H1 (cell line): ENCODE measurements around the gene CFP. TPM values are rescaled to one million over a fixed set of nuclear protein-coding genes. Genes with fewer than 3 reads are reported as not detected.

Experiments used
- EZH2 ChIP-seq: fragments of 200-600 bp; sonication (generic); IDR thresholded peaks from 2 replicates; pipeline ENCODE4 v1.7.1; 2012; ENCODE audit warnings: low read depth, mild to moderate bottlenecking, moderate library complexity, low read length, inconsistent platforms; ENCODE audit not compliant: severe bottlenecking
- polyA plus RNA-seq, 7 experiments: library from polyadenylated mRNA; depleted of rRNA in 3 of 7; stranded (reverse) in 5 of 7; unstranded in 2 of 7; fragments of >200 nt in 5 of 7; fragments of 200-250 nt in 2 of 7; gene quantifications; 1 replicate in 5 of 7; 2 replicates in 1 of 7; 4 replicates in 1 of 7; pipeline versions ENCODE4 v1.2.1 to v1.2.3, GENCODE V29; 2011 to 2013; ENCODE audit warnings: missing spikeins in 2 of 7, mixed read lengths in 2 of 7
- total RNA-seq: library from RNA; stranded (reverse); fragmentation: NEBNext Ultra II Directional; extraction: Animal tissue kit (Norgen Biotek cat#: 25700); gene quantifications from 2 replicates; pipeline ENCODE4 v1.2.1, GENCODE V29; 2021
- TF ChIP-seq, protein P1 (sequence below): fragments of 300-600 bp; sonication (generic); IDR thresholded peaks from 2 replicates; pipeline ENCODE4 v1.7.1; 2012; ENCODE audit warnings: low read length, moderate library complexity, mild to moderate bottlenecking, inconsistent platforms; ENCODE audit not compliant: insufficient replicate concordance

Gene CFP
- total and polyA plus RNA-seq, 2 of the 8 experiments (the other 6 are each of a cell fraction or from before 2014, with no cell fraction given), result 0.76 to 2.2 TPM

DNA sequence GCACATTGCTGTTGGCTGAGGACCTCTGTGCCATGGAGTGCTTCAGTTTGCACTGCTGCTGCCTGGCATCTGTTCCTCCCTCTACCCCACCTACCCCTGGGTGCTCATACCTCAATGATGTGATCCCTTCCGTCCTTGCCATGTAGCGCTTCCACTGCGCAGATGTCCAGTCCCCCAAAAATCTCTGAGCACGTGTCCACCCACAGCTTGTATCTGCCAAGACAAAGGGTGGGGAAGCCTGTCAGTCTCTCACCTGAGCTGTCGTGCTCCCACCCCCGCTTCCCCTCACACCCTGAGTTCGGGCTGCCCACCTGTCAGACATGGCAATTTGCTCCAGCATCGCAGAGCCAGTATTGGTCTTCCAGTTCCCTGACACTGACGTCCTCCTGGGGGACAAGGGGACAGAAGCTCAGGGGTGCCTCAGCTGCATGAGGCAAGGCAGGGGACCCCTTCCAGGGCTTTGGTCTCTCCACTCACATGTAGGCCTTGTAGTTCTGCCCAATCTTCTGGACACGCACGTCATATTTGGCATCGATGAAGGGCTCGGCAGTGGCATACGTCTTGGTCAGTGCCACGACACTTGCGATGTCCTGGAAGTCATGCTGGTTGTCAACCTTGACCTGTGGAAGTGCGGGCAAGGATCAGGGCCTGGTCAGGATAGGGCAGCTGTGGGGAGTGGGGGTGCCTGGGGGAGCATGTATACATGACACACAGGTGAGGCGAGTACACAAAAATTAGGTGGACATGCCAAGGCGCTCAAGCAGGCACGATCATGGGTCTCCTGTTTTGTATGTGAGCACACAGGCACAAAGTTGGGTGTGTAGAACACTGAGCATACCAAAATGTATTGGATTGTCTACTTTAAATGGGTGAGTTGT is 53.5 kb downstream of the CFP start (continued):
- TF ChIP-seq, protein P1, sequence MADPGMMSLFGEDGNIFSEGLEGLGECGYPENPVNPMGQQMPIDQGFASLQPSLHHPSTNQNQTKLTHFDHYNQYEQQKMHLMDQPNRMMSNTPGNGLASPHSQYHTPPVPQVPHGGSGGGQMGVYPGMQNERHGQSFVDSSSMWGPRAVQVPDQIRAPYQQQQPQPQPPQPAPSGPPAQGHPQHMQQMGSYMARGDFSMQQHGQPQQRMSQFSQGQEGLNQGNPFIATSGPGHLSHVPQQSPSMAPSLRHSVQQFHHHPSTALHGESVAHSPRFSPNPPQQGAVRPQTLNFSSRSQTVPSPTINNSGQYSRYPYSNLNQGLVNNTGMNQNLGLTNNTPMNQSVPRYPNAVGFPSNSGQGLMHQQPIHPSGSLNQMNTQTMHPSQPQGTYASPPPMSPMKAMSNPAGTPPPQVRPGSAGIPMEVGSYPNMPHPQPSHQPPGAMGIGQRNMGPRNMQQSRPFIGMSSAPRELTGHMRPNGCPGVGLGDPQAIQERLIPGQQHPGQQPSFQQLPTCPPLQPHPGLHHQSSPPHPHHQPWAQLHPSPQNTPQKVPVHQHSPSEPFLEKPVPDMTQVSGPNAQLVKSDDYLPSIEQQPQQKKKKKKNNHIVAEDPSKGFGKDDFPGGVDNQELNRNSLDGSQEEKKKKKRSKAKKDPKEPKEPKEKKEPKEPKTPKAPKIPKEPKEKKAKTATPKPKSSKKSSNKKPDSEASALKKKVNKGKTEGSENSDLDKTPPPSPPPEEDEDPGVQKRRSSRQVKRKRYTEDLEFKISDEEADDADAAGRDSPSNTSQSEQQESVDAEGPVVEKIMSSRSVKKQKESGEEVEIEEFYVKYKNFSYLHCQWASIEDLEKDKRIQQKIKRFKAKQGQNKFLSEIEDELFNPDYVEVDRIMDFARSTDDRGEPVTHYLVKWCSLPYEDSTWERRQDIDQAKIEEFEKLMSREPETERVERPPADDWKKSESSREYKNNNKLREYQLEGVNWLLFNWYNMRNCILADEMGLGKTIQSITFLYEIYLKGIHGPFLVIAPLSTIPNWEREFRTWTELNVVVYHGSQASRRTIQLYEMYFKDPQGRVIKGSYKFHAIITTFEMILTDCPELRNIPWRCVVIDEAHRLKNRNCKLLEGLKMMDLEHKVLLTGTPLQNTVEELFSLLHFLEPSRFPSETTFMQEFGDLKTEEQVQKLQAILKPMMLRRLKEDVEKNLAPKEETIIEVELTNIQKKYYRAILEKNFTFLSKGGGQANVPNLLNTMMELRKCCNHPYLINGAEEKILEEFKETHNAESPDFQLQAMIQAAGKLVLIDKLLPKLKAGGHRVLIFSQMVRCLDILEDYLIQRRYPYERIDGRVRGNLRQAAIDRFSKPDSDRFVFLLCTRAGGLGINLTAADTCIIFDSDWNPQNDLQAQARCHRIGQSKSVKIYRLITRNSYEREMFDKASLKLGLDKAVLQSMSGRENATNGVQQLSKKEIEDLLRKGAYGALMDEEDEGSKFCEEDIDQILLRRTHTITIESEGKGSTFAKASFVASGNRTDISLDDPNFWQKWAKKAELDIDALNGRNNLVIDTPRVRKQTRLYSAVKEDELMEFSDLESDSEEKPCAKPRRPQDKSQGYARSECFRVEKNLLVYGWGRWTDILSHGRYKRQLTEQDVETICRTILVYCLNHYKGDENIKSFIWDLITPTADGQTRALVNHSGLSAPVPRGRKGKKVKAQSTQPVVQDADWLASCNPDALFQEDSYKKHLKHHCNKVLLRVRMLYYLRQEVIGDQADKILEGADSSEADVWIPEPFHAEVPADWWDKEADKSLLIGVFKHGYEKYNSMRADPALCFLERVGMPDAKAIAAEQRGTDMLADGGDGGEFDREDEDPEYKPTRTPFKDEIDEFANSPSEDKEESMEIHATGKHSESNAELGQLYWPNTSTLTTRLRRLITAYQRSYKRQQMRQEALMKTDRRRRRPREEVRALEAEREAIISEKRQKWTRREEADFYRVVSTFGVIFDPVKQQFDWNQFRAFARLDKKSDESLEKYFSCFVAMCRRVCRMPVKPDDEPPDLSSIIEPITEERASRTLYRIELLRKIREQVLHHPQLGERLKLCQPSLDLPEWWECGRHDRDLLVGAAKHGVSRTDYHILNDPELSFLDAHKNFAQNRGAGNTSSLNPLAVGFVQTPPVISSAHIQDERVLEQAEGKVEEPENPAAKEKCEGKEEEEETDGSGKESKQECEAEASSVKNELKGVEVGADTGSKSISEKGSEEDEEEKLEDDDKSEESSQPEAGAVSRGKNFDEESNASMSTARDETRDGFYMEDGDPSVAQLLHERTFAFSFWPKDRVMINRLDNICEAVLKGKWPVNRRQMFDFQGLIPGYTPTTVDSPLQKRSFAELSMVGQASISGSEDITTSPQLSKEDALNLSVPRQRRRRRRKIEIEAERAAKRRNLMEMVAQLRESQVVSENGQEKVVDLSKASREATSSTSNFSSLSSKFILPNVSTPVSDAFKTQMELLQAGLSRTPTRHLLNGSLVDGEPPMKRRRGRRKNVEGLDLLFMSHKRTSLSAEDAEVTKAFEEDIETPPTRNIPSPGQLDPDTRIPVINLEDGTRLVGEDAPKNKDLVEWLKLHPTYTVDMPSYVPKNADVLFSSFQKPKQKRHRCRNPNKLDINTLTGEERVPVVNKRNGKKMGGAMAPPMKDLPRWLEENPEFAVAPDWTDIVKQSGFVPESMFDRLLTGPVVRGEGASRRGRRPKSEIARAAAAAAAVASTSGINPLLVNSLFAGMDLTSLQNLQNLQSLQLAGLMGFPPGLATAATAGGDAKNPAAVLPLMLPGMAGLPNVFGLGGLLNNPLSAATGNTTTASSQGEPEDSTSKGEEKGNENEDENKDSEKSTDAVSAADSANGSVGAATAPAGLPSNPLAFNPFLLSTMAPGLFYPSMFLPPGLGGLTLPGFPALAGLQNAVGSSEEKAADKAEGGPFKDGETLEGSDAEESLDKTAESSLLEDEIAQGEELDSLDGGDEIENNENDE, result no peak
- TF ChIP-seq EZH2, result no peak
